ENCODE measurements around the gene SBK2.

SBK2 gene

GRCh38 chr19:55536951-55537740 lies at the start of gene SBK2:
TSS of gene SBK2 (minus strand) at chr19:55537133. CDS start at chr19:55536294, 839 bp downstream.
- TF ChIP-seq NFIC (IDR thresholded peaks at IDR 0.05) (no peak), RAD21 (IDR thresholded peaks at IDR 0.05; ENCODE audit: low read depth) (peak; percentile 48; the same call in 1 of the 2 replicates)

GRCh38 chr19:55585658-55586339 lies 48.9 kb upstream of the SBK2 start:
- peak; percentile 86 for TF ChIP-seq USF1 (IDR thresholded peaks at IDR 0.05)
- TF ChIP-seq EP300 (IDR thresholded peaks at IDR 0.05; ENCODE audit: borderline replicate concordance): no peak
- TF ChIP-seq YY1 (IDR thresholded peaks at IDR 0.05; ENCODE audit: low read depth): 0 out of 2 replicates have a peak, but pooled peaks have one; percentile 32

- TF ChIP-seq YY1 (IDR thresholded peaks at IDR 0.05; ENCODE audit: low read depth) (no peak), TCF12 (IDR thresholded peaks at IDR 0.05; ENCODE audit: low read depth) (no peak), CEBPB (IDR thresholded peaks at IDR 0.05) (no peak), EP300 (IDR thresholded peaks at IDR 0.05; ENCODE audit: borderline replicate concordance) (no peak), TAF1 (IDR thresholded peaks at IDR 0.05; ENCODE audit: low read depth) (no peak), USF1 (IDR thresholded peaks at IDR 0.05) (no peak)
These were observed 47.9 kb upstream of the SBK2 start for GRCh38 chr19:55584871-55585270.

DNA sequence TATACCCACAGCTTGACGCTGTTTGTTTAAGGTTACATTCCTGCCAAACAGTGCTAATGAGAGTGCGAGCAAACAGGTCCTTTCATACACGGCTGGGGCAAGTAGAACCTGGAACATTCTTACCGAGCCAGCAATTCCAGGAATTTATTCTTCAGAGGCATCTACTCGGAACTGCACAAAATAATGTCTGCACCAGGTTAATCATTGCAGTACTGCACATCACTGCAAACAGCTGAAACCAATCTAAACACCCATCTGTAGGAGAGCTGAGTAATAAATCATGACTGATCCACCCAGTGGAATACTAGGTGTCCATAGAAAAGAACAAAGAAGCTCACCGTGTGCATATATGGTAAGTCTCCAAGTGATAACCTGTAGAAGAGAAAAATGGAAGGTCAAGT lies 44.9 kb upstream of the SBK2 start:
- no peak for TF ChIP-seq MAX (IDR thresholded peaks at IDR 0.05)
- TF ChIP-seq EP300 (IDR thresholded peaks at IDR 0.05; ENCODE audit: borderline replicate concordance): no peak

GRCh38 chr19:55581145-55581822 lies 44.4 kb upstream of the SBK2 start:
- TF ChIP-seq MAX (IDR thresholded peaks at IDR 0.05) (0 out of 2 replicates have a peak, but pooled peaks have one; percentile 16), TCF12 (IDR thresholded peaks at IDR 0.05; ENCODE audit: low read depth) (no peak; the same call in 1 of the 2 replicates)
- TF ChIP-seq, protein P1, sequence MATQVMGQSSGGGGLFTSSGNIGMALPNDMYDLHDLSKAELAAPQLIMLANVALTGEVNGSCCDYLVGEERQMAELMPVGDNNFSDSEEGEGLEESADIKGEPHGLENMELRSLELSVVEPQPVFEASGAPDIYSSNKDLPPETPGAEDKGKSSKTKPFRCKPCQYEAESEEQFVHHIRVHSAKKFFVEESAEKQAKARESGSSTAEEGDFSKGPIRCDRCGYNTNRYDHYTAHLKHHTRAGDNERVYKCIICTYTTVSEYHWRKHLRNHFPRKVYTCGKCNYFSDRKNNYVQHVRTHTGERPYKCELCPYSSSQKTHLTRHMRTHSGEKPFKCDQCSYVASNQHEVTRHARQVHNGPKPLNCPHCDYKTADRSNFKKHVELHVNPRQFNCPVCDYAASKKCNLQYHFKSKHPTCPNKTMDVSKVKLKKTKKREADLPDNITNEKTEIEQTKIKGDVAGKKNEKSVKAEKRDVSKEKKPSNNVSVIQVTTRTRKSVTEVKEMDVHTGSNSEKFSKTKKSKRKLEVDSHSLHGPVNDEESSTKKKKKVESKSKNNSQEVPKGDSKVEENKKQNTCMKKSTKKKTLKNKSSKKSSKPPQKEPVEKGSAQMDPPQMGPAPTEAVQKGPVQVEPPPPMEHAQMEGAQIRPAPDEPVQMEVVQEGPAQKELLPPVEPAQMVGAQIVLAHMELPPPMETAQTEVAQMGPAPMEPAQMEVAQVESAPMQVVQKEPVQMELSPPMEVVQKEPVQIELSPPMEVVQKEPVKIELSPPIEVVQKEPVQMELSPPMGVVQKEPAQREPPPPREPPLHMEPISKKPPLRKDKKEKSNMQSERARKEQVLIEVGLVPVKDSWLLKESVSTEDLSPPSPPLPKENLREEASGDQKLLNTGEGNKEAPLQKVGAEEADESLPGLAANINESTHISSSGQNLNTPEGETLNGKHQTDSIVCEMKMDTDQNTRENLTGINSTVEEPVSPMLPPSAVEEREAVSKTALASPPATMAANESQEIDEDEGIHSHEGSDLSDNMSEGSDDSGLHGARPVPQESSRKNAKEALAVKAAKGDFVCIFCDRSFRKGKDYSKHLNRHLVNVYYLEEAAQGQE (IDR thresholded peaks at IDR 0.05; ENCODE audit: low read depth): peak; percentile 97

DNA sequence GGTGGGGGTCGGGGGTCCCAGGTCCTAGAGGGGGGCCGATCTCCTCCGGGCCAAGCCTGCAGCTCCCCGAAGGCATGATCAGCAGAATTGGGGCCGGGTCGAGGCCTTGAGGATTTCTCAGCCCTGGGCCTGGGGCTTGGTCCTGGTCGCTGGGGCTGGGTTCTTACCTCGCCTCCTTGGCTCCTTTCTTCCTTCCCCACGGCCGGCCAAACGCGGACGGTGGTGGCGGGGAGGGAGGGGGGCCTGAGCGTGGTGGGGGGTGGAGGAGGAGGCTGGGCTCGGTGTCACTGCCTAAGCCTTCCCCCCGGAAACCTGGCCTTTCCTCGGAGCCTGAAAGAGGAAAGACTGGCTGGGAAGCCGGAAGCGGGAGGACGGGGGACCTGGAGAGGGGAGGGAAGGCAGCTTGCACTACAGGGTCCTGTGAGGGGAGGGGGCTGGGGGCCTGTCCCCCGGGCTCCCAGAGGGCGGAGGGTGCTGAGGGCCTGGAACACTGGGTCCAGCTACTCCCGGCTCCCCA lies 43.8 kb upstream of the SBK2 start, which contains the start of gene ZNF579:
Gene ZNF579, minus strand, starts transcription at position 221 of the 517 bp plus-strand sequence. CDS start 1,209 bp downstream, outside the sequence.
- TF ChIP-seq MAX (IDR thresholded peaks at IDR 0.05): peak; percentile 74
- TF ChIP-seq CEBPB (IDR thresholded peaks at IDR 0.05): peak; percentile 9; the same call in 1 of the 2 replicates
- no peak; the same call in 1 of the 2 replicates for TF ChIP-seq TAF1 (IDR thresholded peaks at IDR 0.05; ENCODE audit: low read depth)
- TF ChIP-seq, protein P1 (IDR thresholded peaks at IDR 0.05; ENCODE audit: low read depth): no peak
- TF ChIP-seq CREB1 (IDR thresholded peaks at IDR 0.05; ENCODE audit: low read depth): no peak
- no peak for TF ChIP-seq RAD21 (IDR thresholded peaks at IDR 0.05; ENCODE audit: low read depth)
- TF ChIP-seq NFIC (IDR thresholded peaks at IDR 0.05): peak; percentile 28; the same call in 1 of the 2 replicates
- no peak for TF ChIP-seq EP300 (IDR thresholded peaks at IDR 0.05; ENCODE audit: borderline replicate concordance)
- TF ChIP-seq FOXM1 (IDR thresholded peaks at IDR 0.05; ENCODE audit: borderline replicate concordance, low read depth): no peak
- TF ChIP-seq TEAD4 (IDR thresholded peaks at IDR 0.05): 0 out of 2 replicates have a peak, but pooled peaks have one; percentile 29
- TF ChIP-seq EGR1 (IDR thresholded peaks at IDR 0.05): no peak
- peak; percentile 83; the same call in 1 of the 2 replicates for TF ChIP-seq ZBTB7A (IDR thresholded peaks at IDR 0.05; ENCODE audit: low read depth)
- TF ChIP-seq TCF12 (IDR thresholded peaks at IDR 0.05; ENCODE audit: low read depth): 0 out of 2 replicates have a peak, but pooled peaks have one; percentile 43
- TF ChIP-seq USF1 (IDR thresholded peaks at IDR 0.05): peak; percentile 57; the same call in 1 of the 2 replicates
- peak; percentile 70 for TF ChIP-seq YY1 (IDR thresholded peaks at IDR 0.05; ENCODE audit: low read depth)

All from Ishikawa (cell line).